Measurements from ENCODE around the gene NEGR1. TPM values are rescaled to one million over a fixed set of nuclear protein-coding genes. Genes with fewer than 3 reads are reported as not detected.

Gene NEGR1
- polyA plus RNA-seq, 12 donors: 16.5 to 31.1 (median 23.8) TPM; not detected in 1

- DNase-seq: no peak
Observed at GRCh38 chr1:71698186-71698585, 584.2 kb downstream of the NEGR1 start.

DNA sequence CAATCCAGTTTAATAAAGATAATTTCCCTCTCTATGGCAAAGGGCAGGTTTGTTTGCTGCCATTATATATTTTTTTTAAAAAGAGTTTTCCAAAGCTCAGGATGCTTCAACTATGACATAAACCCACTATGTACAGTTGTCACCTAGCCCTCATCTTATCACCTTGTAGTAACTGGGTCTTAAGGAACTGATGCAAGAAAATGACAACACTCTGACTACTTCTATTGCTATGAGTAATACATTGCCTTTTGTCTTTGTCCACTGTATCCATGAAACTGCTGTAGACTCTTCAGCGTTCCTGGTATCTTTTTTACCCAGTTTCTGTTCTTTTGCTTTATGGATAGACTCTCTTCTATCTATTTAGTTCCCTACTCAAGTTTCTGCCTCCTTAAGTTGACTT is 586.5 kb downstream of the NEGR1 start:
- DNase-seq: no peak

DNA sequence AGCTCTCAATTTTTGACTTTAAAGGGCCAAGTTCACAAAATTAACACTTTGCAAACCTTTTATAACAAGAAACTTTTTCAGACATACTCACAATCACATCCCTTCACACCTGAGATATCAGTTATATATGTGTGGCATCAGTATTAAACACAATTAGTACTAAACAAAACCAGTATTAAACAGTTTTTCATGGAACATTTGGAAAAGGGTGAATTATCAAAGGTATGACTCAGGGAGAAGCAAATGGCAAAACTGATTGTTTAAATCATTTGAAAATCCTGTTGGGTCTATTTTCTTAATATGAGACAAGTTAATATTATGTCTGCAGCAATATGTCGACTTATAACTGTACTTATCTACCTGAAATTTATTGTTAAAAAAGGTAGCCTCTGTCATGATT is 587.3 kb downstream of the NEGR1 start:
- DNase-seq: no peak

GRCh38 chr1:71693581-71693980 is 588.8 kb downstream of the NEGR1 start:
- DNase-seq: no peak

GRCh38 chr1:71689635-71690034 is 592.7 kb downstream of the NEGR1 start:
- no peak for DNase-seq

- DNase-seq: no peak
Observed at GRCh38 chr1:71687376-71687775, 595.0 kb downstream of the NEGR1 start.

GRCh38 chr1:71676979-71677925 is 605.1 kb downstream of the NEGR1 start:
- no peak for DNase-seq

DNA sequence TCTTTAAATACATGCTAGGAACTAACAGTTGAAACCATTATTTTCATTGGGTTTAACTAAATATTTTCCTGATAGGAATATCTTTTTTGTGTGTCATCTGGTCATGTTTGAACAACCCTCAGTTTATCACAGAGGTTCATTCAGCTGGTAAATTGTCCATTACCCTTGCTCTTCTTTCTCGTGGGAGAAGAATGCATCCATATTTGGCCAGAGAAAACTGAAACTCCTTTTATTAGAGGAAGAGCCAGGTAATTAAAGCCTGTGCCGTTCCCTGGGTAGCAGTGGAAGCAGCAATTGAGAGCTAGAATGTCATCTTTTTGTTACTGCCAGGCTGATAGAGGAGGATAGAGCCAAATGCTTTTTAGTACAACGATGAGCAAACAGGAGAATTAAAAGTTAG is 614.3 kb downstream of the NEGR1 start:
- no peak for DNase-seq

DNA sequence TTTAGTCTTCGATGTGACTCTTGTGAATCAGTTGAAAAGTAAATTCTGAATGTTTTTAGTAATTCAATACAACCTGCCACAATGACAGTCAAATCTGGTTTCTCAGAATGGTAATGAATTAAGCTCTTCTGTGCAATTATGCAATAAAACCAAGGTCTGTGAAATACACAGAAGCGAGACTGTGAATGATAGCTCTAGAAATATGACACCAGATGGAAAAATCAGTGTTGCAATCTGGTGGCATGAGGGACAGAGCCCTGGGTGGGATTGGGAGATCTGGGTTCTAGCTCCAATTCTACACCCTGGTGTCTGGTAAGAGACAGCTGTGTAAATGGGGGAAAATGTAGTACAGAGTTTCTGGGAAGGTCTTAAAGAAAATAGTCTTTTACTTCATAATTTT is 615.1 kb downstream of the NEGR1 start:
- DNase-seq: no peak

- no peak for DNase-seq
Observed at GRCh38 chr1:71666609-71667008, 615.7 kb downstream of the NEGR1 start.

DNA sequence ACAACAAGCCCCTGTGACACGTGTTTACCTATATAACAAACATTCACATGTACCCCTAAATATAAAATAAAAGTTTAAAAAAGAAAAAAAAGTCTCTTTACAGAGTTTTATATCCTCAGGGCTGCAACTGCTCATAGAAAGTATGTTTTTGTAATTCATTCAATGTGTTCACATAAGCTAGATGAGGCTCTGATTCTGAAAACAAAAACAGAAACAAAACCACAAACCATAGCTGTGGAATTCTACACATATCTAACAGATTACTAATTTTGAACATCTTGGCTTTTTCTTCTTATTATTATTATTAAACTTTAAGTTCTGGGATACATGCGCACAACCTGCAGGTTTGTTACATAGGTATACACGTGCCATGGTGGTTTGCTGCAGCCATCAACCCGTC is 621.9 kb downstream of the NEGR1 start:
- DNase-seq: no peak

DNA sequence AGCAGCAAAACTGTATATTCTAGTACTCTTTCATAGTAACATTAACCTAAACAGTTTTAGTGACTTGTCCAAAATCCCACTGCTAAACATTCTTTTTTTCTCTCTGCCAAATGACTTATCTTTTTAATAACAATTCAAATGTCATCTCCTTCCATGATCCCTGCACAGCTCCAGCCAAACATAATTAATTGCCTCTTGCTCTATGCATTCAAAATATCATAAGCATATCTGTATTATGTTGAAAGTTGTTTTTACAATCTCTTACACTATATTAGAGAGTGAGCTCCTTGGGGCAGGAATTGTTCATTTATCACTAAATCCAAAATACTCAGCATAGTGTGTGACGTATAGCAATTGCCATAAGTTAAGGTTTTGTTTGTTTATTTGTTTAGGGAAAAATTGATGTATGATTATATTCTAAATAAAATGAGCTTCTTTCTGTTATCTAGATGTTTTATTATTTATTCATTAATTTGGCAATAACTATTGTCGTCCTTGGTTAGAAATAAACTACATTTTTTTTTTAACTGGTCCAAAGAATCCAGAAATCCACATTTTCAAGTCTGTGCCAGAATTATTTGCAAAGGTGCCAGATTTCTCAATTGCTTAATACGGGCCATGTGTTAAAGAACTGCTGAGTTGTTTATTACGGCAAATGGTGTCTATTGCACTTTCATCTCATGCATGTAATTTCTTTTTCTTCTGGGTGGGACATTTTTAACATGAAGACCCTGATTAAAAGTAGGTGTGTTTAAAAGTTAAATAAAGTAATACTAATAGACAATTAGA is 624.3 kb downstream of the NEGR1 start:
- peak; percentile 60 for DNase-seq

- no peak for DNase-seq
Observed at GRCh38 chr1:71656902-71657301, 625.4 kb downstream of the NEGR1 start.

DNA sequence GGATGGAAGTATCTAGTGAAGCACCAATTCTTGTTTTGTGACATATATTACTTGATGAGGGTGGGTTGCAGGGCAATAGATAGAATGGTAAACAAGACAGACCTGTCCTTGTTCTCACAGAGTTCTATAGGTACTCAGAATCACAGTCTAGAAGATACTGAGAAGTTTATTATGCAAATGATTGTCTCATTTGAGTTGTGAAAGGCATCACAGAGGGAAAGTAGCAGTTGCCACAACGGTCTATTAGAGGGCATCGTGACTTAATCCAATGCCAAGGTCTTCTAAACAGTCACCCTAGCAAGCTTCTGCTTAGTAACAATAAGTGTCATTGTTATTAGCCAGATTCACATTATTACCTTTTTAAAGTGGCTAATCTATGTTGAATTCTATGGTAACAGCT is 626.7 kb downstream of the NEGR1 start:
- no peak for DNase-seq

DNA sequence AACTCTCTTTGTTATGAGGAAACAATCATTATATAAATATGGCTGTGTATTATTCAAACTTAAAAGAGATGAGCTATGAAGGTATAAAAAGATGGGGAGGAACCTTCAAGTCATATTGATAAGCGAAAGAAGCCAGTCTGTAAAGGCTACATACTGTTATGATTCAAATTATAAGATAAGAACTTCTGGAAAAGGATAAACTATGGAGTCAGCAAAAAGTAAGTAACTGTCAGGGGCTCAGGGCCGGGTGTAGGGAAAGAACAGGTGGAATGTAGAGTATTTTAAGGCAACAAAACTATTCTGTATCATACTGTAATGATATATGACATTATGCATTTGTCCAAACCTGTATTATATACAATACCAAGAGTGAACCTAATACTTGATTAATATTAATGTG is 628.4 kb downstream of the NEGR1 start:
- no peak for DNase-seq

- no peak for DNase-seq
Observed at GRCh38 chr1:71651214-71651613, 631.1 kb downstream of the NEGR1 start.

DNA sequence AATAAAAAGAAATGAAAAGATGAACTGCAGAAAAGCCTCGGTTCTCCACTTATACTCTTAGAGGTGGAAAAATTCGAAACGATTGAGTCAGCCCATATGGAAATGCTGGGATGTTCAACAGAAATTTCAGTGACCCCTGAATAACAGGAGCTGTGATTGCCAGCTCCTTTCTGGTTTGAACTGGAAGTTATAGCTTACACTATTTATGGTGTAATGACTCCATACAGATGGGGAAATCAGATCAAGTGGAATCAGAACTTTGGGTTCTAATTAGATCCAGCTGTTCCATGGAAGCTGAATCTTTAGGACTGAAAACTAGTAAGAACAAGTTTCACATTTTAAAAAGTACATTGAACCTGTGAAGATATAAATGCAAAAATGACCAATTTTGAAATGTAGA is 632.2 kb downstream of the NEGR1 start:
- peak; percentile 74 for DNase-seq

GRCh38 chr1:71649608-71650007 is 632.7 kb downstream of the NEGR1 start:
- DNase-seq: peak; percentile 30

- peak; percentile 25 for DNase-seq
Observed at GRCh38 chr1:71647513-71648300, 634.6 kb downstream of the NEGR1 start.

DNA sequence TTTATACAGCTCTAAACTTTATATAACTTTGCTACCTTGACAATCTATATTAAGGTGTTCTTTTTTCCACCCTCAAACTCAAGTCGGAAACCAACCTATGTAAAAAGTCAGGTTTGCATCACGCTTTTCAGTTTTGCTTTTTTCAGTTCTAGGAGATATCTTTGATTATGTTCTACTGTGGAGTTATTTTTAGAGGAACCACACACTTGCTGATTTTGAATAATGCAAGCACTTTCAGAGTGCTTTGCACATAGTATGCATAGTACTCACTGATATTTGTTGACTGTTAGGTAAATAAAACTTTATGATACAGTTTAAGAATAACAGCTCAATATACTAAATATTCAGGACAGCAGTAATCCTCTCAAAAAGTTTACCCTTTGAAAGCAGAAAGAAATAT is 637.3 kb downstream of the NEGR1 start:
- no peak for DNase-seq

DNA sequence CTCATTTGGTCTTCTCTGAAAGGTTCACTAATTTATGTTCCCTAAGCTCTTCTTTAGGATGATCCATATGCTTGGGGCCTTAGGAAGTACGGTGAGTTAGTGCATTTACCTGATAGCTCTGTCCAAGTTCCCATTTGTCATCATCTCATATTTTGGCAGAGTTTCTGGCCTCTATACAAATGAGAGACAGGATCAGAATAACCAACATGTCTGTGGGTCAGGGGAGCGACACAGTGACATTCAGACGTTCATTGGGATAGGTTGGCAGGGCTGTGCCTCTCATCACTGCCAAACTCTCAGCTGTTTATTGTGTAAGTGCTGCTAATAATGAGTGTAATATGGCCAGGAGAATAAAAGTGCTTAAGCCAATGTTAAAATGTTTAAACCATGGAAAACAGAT is 640.4 kb downstream of the NEGR1 start:
- DNase-seq: no peak

DNA sequence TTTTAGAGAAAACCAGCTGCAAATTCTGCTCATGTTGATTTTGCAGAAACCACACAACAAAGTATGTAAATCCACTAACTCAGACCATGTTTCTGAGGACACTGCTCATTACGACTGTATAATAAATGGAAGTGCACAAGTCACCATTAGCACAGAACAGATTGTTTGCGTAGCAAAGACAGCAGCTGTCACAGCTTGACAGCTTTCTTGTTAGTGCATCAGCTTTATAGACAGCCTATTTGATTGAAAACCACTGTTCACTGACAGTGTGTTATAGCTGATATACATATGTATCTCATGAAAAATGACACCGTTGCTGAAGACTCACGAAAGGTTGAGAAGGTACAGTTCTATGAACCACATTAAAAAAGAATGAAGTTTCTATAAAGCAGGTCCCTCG is 641.3 kb downstream of the NEGR1 start:
- no peak for DNase-seq
